ENCODE results near the gene DIP2C.
"Not testable (repeated sequence)": the region's sequence is repeated elsewhere in the genome, so short reads cannot be mapped to it uniquely, and the experiment has no call there.

Gene DIP2C

GRCh38 chr10:673492-673891 is 16.0 kb downstream of the DIP2C start:
- DNase-seq (ENCODE audit: low spot score), result no peak

- no peak for DNase-seq (ENCODE audit: low spot score)
These were observed 16.5 kb downstream of the DIP2C start for GRCh38 chr10:672992-673391.

GRCh38 chr10:672203-672602 is 17.3 kb downstream of the DIP2C start:
- no peak for DNase-seq (ENCODE audit: low spot score)

- DNase-seq (ENCODE audit: low spot score), result no peak
These were observed 18.5 kb downstream of the DIP2C start for GRCh38 chr10:670990-671389.

- DNase-seq (ENCODE audit: low spot score), result no peak
These were observed 19.4 kb downstream of the DIP2C start for GRCh38 chr10:670038-670437.

GRCh38 chr10:668786-669485 is 20.5 kb downstream of the DIP2C start:
- DNase-seq (ENCODE audit: low spot score), result no peak

- DNase-seq (ENCODE audit: low spot score), result no peak
These were observed 21.8 kb downstream of the DIP2C start for GRCh38 chr10:667602-668143.

- DNase-seq (ENCODE audit: low spot score), result no peak
These were observed 22.4 kb downstream of the DIP2C start for GRCh38 chr10:667096-667495.

- no peak for DNase-seq (ENCODE audit: low spot score)
These were observed 23.0 kb downstream of the DIP2C start for GRCh38 chr10:666237-667012.

GRCh38 chr10:665579-666091 is 23.8 kb downstream of the DIP2C start:
- DNase-seq (ENCODE audit: low spot score), result no peak

GRCh38 chr10:664893-665292 is 24.6 kb downstream of the DIP2C start:
- DNase-seq (ENCODE audit: low spot score), result no peak

GRCh38 chr10:664301-664700 is 25.2 kb downstream of the DIP2C start:
- no peak for DNase-seq (ENCODE audit: low spot score)

- no peak for DNase-seq (ENCODE audit: low spot score)
These were observed 25.6 kb downstream of the DIP2C start for GRCh38 chr10:663831-664251.

GRCh38 chr10:663466-663751 is 26.1 kb downstream of the DIP2C start:
- DNase-seq (ENCODE audit: low spot score), result no peak

- DNase-seq (ENCODE audit: low spot score), result no peak
These were observed 26.6 kb downstream of the DIP2C start for GRCh38 chr10:662686-663465.

GRCh38 chr10:662223-662605 is 27.3 kb downstream of the DIP2C start:
- DNase-seq (ENCODE audit: low spot score), result no peak

- DNase-seq (ENCODE audit: low spot score), result no peak
These were observed 27.8 kb downstream of the DIP2C start for GRCh38 chr10:661597-662222.

- DNase-seq (ENCODE audit: low spot score), result no peak
These were observed 28.4 kb downstream of the DIP2C start for GRCh38 chr10:660970-661596.

- no peak for DNase-seq (ENCODE audit: low spot score)
These were observed 29.0 kb downstream of the DIP2C start for GRCh38 chr10:660413-660969.

GRCh38 chr10:659688-660141 is 29.8 kb downstream of the DIP2C start:
- no peak for DNase-seq (ENCODE audit: low spot score)

GRCh38 chr10:657816-658350 is 31.6 kb downstream of the DIP2C start:
- DNase-seq (ENCODE audit: low spot score), result not testable (repeated sequence)

Data from CD4-positive, alpha-beta T cell treated with Interleukin-15 for 4 hours (primary cell).